Astrocyte (in vitro differentiated cells and primary cell): Measurements from ENCODE around the gene FABP3.

ENCODE experiments used
- EZH2 ChIP-seq: IDR thresholded peaks from 2 replicates; pipeline ENCODE4 v1.6.1; 2012; ENCODE audit warnings: mild to moderate bottlenecking, low read length, inconsistent platforms; ENCODE audit not compliant: insufficient read depth
- TF ChIP-seq, protein P1 (sequence below): IDR thresholded peaks from 2 replicates; pipeline ENCODE4 v1.5.1; 2011; ENCODE audit warnings: low read depth, mild to moderate bottlenecking, inconsistent platforms, low read length, moderate library complexity; ENCODE audit not compliant: insufficient read depth

DNA sequence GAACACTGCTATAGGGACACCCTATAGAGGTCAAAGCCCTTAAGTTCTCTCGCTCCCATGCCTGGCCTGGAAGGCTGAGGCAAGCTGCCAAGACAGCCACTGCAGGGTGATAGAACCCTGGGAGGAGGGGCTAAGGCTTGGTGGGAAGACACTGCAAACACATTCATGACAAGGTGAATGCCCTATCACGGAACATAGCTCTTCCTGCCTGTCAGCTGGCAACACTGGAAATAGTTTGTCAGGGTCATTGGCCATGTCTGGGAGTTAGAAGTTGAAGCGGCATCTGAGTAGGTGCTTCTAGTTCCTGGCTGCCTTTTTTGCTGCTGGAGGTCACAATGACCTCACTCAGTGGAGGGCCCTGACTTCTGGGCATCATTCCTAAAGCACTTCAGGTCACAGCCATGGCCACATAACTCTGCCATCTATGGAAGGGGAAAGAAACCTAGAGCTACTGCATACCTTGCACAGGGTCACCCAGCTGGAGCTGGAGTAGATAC, 4.2 kb downstream of the FABP3 start:
- TF ChIP-seq, protein P1, sequence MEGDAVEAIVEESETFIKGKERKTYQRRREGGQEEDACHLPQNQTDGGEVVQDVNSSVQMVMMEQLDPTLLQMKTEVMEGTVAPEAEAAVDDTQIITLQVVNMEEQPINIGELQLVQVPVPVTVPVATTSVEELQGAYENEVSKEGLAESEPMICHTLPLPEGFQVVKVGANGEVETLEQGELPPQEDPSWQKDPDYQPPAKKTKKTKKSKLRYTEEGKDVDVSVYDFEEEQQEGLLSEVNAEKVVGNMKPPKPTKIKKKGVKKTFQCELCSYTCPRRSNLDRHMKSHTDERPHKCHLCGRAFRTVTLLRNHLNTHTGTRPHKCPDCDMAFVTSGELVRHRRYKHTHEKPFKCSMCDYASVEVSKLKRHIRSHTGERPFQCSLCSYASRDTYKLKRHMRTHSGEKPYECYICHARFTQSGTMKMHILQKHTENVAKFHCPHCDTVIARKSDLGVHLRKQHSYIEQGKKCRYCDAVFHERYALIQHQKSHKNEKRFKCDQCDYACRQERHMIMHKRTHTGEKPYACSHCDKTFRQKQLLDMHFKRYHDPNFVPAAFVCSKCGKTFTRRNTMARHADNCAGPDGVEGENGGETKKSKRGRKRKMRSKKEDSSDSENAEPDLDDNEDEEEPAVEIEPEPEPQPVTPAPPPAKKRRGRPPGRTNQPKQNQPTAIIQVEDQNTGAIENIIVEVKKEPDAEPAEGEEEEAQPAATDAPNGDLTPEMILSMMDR: no peak
- no peak for TF ChIP-seq EZH2
